Measurements from ENCODE around the gene CRISP2. TPM values are rescaled to one million over a fixed set of nuclear protein-coding genes. Genes with fewer than 3 reads are reported as not detected.

Gene CRISP2
- total RNA-seq, 1 donor from 2014 or later, result not detected

DNA sequence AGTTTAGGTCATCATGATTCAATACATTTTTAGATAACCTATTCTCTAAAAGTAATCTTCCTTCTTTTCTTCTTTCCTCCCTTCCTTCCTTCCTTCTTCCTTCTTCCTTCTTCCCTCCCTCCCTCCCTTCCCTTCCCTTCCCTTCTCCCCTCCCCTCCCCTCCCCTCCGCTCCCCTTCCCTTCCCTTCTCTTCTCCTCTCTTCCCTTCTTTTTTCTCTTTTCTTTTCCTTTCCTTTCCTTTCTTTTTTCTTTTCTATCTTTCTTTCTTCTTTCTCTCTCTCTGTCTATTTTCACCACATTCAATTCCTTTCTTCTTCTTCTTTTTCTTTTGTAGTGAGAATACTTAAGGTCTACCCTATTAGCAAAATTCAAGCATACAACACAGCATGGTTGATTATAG lies 59.4 kb downstream of the CRISP2 start:
- no peak overlapping the region for H3K4me3 ChIP-seq
- intact Hi-C loops (cut with DNase I), result no loop called here
- no peaks in the 10 kb centered on the region for H3K36me3 ChIP-seq
- no peaks in the 10 kb centered on the region for H3K4me1 ChIP-seq
- no peak for DNase-seq
- no peak overlapping the region for H3K27ac ChIP-seq
- no peak for ATAC-seq
- no peaks in the 10 kb centered on the region for H3K9me3 ChIP-seq
- TF ChIP-seq, protein P1, sequence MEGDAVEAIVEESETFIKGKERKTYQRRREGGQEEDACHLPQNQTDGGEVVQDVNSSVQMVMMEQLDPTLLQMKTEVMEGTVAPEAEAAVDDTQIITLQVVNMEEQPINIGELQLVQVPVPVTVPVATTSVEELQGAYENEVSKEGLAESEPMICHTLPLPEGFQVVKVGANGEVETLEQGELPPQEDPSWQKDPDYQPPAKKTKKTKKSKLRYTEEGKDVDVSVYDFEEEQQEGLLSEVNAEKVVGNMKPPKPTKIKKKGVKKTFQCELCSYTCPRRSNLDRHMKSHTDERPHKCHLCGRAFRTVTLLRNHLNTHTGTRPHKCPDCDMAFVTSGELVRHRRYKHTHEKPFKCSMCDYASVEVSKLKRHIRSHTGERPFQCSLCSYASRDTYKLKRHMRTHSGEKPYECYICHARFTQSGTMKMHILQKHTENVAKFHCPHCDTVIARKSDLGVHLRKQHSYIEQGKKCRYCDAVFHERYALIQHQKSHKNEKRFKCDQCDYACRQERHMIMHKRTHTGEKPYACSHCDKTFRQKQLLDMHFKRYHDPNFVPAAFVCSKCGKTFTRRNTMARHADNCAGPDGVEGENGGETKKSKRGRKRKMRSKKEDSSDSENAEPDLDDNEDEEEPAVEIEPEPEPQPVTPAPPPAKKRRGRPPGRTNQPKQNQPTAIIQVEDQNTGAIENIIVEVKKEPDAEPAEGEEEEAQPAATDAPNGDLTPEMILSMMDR (IDR thresholded peaks at IDR 0.05), result no peak
- H3K27me3 ChIP-seq, result no peaks in the 10 kb centered on the region

DNA sequence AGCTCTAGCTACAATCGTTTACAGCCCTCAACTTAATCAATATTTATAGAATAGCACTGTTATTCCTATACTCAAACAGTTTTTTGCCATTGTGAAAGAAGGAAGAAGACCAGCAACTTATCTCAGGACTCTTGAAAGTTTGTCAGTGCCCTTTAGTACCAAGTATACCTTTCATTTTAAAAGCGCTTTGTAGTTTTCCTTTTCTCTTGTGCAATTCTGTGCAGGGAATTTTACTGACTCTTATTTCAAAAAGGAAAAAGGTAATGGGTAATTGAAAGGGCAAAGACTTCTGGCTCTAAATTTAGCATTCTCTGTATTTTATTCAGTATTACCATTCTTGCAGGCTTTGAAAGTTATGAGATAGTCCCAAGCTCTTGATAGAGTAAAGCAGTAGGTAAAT lies 59.9 kb downstream of the CRISP2 start:
- Histone ChIP-seq H3K27me3 (no peaks in the 10 kb centered on the region), H3K4me3 (no peak overlapping the region), H3K9me3 (no peaks in the 10 kb centered on the region), H3K4me1 (no peaks in the 10 kb centered on the region), H3K27ac (no peak overlapping the region), H3K36me3 (no peaks in the 10 kb centered on the region)
- DNase-seq, result no peak
- intact Hi-C loops (cut with DNase I), result no loop called here
- no peak for ATAC-seq
- TF ChIP-seq, protein P1 (IDR thresholded peaks at IDR 0.05), result no peak

DNA sequence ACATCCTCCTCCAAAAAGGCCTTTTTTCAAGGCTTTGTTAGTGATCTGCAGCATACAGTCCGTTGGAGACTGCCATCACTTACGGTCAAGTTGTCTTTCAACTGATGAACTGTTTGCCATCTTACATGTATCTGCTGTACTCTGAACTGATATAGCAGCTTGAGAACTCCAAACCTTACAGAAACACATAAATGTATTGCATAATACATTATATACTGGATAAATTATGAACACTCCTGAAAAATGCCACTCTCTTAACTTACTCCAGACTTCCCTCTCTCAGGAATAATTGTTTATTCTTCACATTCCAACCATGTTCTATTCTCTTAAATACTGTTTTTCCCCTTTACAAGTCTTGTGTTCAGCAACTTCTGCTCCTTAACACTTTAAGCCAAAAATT lies 62.1 kb downstream of the CRISP2 start:
- H3K27me3 ChIP-seq, result no peaks in the 10 kb centered on the region
- H3K36me3 ChIP-seq, result no peaks in the 10 kb centered on the region
- ATAC-seq (no peak), DNase-seq (no peak)
- no peak overlapping the region for H3K27ac ChIP-seq
- TF ChIP-seq, protein P1 (IDR thresholded peaks at IDR 0.05), result no peak
- intact Hi-C loops (cut with DNase I), result no loop called here
- no peak overlapping the region for H3K4me3 ChIP-seq
- no peaks in the 10 kb centered on the region for H3K9me3 ChIP-seq
- H3K4me1 ChIP-seq, result no peaks in the 10 kb centered on the region

DNA sequence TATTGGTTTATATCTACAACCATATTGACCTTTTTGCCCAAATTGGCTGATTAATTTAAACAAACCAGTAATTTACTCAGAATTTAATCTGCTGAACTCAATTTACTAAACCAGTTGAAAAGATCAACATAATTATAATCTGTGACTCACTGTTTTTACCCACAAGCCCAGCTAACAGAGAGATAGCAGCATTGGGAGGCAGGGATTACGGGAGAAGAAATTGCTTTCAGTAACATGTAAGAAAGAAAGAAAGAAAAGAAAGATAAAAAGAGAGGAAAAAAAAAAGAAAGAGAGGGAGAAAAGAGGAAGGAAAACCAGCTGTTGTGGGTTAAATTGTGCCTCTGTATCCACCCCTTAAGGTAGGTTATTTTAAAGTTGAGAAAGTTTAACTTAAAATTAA lies 63.4 kb downstream of the CRISP2 start:
- Histone ChIP-seq H3K27ac (no peak overlapping the region), H3K27me3 (no peaks in the 10 kb centered on the region), H3K9me3 (no peaks in the 10 kb centered on the region), H3K4me3 (no peak overlapping the region), H3K36me3 (no peaks in the 10 kb centered on the region), H3K4me1 (no peaks in the 10 kb centered on the region)
- intact Hi-C loops (cut with DNase I), result no loop called here
- TF ChIP-seq, protein P1 (IDR thresholded peaks at IDR 0.05), result no peak
- no peak for DNase-seq
- ATAC-seq, result no peak

DNA sequence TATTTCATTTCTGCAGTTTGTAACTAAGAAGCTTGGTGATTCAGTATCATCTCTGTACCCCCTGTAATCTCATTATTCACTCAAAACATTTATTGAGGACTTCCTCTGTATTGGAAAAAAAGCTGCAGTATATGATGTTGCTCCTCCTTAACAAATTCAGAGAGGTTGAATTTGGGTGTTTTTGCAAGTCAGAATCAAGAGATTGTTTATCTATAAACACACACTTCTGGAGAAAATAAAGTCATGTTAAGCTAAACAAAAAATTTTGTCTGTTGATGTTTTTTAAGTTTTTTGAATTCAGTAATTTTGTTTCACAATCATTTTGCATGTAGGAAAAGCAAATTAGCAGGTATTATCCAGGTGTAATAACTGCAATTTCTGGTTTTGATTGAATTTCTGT lies 65.3 kb downstream of the CRISP2 start:
- no peaks in the 10 kb centered on the region for H3K9me3 ChIP-seq
- no peaks in the 10 kb centered on the region for H3K27me3 ChIP-seq
- H3K4me1 ChIP-seq, result no peaks in the 10 kb centered on the region
- H3K27ac ChIP-seq, result no peak overlapping the region
- intact Hi-C loops (cut with DNase I), result no loop called here
- DNase-seq (no peak), ATAC-seq (no peak)
- TF ChIP-seq, protein P1 (IDR thresholded peaks at IDR 0.05), result no peak
- H3K36me3 ChIP-seq, result no peaks in the 10 kb centered on the region
- H3K4me3 ChIP-seq, result no peak overlapping the region

DNA sequence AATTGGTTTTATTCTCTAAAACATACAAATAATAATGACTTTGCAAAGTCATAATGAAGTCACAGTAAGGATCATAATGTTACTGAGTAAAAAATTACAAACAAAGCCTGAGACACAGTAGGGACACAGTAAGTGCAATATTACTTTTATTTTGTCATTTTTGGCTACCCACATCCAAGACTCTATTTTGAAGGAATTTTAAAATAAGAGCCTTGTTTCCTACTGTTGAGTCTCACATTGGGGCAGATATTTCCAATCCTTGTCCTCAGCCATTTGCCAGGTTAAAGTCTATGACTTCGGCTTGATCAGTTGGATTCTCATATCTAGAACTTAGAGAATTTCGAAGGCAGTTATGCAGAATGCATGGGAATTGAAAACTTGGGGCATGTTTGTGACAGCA lies 65.9 kb downstream of the CRISP2 start:
- H3K4me1 ChIP-seq, result no peaks in the 10 kb centered on the region
- H3K4me3 ChIP-seq, result no peak overlapping the region
- no peaks in the 10 kb centered on the region for H3K36me3 ChIP-seq
- TF ChIP-seq, protein P1 (IDR thresholded peaks at IDR 0.05), result no peak
- ATAC-seq (no peak), DNase-seq (no peak)
- H3K27ac ChIP-seq, result no peak overlapping the region
- intact Hi-C loops (cut with DNase I), result no loop called here
- H3K27me3 ChIP-seq, result no peaks in the 10 kb centered on the region
- H3K9me3 ChIP-seq, result no peaks in the 10 kb centered on the region

All from upper lobe of right lung (tissue), 1 donor.